Stimulated activated CD8-positive, alpha-beta memory T cell treated with anti-CD3 and anti-CD28 coated beads, Interleukin-7, amount 100 ng/mL, for 48 hours (primary cell): ENCODE measurements around the gene KLK13.

Experiments
- DNase-seq, 2 donors: peaks; one replicate each; pipeline ENCODE4 v3.0.0-alpha.2; 2020; ENCODE audit warnings: low read depth in 1 of 2; ENCODE audit errors: extremely low read depth in 1 of 2

KLK13 gene

DNA sequence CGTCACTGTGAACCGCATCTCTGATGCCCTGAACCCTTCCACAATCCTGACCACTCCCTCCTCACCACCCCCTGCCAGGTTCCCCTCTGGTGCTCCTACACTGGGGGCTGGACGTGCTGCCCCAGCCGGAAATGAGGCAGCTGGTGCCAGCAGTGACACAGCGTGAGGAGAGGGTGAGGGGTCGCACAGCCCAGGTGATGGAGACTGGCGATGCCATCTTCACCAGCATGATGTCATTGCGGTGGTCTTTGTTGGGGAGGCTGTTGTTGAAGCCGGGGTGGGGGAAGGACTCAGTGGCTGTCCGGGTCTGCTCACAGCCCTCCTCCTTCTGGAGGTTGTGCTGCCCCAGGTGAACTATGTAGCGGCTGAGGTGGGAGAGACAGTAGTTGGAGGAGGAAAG is 40.9 kb downstream of the KLK13 start:
- no peak for DNase-seq

DNA sequence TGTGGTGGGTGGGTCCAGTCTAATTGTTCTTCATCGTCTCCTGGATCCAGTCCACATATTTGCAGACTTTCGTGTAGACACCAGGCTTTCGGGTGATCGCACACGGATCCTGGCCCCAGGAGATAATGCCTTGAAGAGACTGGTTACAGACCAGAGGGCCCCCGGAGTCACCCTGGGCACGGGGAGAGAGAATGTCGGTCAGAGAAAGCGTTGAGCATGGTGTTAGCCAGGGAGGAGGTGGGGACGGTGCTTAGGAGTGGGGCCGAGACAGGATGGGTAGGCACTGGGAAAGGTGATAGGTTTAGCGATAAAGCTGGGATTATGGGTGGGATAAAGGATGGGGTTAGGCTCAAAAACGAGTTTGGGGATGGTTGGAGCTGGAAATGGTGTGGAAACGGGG is 42.4 kb downstream of the KLK13 start:
- no peak for DNase-seq

DNA sequence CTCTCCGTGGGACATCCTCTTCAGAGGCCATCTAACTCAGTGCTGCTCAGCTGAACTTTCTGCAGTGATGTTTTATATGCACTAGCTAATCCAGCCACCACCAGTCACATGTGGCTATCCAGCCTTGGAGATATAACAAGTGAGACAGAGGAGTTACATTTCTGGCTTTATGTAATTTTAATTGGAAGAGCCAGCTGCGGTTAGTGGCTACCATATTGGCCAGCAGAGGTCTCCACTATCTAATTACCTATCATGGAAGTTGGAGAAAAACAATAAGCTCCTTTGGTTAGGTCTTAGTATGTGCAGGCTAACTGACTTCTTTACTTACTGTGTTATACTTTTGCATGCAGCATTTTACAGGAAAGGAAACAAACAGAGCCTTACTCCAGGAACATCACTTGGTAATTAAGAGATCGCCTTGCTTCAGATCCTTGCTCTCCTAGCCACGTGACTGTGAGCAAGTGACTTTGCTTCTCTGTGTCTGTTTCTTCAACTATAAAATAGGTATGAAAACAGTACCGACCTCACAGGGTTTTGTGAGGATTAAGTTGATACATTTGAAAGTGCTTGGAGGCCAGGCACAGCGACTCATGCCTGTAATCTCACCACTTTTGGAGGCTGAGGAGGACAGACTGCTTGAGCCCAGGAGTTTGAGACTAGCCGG is 43.8 kb downstream of the KLK13 start:
- no peak for DNase-seq

DNA sequence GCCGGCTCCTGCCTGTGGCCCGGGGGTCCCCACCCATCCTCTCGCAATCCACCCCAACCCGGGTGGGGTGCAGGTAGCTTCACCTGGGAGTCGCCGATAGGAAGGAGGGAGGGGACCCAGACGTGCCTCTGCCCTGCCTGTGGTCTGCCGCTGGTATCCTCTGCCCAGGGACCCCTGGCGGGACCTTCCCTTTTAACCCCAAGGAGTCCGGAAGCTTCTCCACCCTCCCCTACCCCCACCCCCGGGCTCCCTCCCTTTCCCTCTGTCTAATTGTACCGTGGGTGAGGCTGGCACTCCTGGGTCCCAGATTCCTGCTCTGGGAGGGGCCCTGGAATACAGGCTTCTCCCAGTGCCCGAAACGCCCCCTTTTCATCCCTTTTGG is 45.4 kb downstream of the KLK13 start, which contains the start of gene KLK10:
KLK10 (minus strand) TSS at position 166 of the 382 bp plus-strand sequence. CDS start 579 bp downstream, outside the sequence.
- no peak for DNase-seq

DNA sequence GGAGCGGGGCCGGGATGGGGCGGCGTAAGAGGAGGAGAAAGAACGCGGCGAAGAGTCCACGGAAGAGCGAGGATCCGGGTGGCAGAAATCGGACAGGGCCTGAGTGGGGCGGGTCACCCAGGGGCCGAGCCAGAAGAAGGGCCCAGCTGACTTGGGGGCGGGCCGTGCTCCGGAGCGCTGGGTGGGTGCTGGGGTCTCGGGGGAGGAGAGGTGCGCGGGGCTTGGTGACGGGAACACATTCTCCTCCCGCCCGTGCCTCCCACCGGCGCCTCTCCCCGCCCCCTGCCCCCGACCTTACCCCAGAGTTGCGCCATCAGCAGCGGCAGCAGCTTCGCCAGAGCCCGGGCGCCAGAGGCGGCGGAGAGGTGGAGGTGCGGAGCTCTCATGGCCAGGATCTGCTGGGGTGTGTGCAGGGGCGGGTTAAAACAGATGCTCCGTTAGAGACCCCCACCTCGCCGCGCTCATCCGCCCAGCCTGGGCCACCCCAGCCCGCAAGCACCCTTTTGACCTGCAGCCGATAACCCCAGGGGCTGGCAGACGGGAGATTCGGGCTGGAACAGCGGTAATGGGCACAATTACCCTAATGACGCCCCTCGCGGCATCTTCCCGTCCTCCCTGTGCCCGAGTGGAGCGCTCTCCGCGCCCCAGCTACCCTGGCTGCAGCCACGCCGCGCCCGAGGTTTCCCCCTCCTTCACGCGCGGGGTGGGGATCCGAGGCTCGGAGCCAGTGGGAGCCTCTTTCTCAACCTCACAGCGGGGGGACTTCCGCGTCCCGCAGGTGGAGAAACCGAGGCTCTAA is 45.9 kb downstream of the KLK13 start:
- DNase-seq, result no peak

DNA sequence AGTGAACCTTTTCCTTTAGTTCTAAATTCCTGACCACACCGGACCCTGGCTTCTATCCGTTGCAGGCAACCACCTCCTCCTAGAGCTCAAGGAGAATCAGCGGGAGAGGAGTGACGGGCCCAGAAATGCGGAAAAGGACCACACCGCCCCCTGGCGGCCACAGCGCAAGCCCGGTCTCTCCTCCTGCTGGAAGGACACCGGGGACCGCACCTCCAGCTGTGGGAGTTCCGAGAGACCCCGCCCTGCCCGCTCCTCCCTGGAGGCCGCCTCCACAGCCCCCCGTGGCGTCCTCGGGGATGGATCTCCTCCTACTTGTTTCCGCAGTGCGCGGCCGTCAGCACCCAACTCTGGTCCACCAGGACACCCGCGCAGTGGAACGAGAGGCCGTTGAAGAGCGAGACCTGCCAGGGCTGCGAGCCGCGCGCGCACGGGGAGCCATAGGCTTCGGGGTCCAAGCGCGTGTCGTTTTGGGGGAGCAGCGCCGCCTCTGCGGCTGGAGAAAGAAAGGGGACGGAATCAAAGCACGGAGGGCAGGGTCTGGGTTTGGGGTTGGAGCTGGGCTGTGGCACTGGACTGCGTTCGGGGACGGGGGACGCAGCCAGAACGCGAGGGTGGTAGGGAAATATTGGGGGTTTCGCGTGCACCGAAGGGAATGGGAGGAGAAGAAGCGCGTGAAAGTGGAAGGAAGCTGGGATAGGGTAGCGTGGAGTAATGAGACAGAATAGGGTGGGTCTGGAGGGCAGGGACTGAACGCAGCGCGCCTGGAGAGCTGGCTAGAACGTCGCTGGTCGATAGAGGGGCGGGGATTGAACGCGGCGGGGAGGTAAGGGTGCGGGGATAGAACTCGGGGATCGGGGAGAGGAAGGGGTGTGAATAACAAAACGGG is 47.9 kb downstream of the KLK13 start:
- peak; percentile 19 to 36 for DNase-seq

DNA sequence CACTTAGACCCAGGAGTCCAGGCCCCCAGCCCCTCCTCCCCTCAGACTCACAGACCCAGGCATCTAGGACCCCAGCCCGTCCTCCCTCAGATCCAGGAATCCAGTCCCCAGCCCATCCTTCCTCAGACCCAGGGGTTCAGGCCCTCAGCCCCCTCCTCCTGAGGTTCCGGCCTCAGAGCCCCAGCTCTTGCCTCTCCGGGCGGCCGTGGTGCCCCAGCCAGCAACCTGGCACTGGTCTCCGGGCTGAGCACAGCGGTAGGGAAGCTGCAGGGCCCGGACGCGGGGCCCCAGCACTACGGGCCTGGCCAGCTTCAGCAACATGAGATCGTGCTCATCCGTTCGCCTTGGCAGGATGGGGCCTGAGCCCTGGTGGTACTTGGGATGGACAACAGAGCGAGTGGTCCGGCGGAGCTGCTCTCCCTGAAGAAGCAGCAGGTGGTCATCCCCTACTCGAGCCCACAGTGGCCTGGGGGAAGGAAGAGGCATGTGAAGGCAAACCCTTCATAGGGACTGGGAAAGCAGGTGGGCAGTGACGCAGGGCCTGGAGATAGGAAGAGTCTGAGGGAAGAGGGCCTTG is 49.1 kb downstream of the KLK13 start:
- DNase-seq, result no peak

DNA sequence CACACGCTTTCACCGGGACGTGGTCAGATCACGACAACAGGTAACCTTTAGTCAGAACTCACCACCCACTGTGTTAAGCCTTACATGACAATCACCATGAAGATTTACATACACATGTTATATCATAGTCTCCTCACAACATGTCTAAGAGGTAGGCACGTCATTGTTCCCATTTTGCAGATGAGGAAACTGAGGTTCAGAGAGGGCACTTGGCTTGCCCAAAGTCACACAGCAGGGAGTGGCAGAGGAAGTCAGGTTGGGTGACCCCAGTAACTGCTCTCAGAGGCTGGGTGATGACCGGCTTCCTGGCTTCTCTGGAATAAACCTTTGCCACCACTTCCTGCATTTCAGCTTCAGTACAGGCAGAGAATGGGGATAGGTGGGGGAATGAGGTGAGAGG is 50.6 kb downstream of the KLK13 start:
- no peak for DNase-seq

DNA sequence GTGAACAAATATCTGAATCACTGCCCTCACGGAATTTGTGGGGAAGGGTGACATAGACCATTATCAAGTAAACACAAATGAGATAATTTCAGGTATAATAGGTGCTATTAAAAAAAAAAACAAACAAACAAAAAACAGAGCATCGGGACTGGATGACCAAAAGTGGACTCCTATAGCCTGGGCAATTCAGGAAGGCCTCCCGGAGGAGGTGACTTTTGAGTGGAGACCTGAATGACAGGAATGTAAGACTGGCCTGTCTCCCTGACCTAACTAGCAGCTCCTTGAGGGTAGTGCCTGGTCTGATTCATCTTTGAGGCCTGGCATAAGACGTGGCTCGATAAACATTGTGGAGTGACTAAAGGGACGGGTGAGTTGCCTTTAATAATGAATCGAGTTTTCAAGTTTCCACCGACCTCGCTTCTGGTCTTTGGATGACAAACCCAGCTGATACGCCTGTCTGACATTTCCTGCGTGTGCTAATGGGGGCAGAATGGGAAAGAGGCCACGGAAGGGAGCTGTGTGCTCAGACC is 52.2 kb downstream of the KLK13 start:
- no peak for DNase-seq

DNA sequence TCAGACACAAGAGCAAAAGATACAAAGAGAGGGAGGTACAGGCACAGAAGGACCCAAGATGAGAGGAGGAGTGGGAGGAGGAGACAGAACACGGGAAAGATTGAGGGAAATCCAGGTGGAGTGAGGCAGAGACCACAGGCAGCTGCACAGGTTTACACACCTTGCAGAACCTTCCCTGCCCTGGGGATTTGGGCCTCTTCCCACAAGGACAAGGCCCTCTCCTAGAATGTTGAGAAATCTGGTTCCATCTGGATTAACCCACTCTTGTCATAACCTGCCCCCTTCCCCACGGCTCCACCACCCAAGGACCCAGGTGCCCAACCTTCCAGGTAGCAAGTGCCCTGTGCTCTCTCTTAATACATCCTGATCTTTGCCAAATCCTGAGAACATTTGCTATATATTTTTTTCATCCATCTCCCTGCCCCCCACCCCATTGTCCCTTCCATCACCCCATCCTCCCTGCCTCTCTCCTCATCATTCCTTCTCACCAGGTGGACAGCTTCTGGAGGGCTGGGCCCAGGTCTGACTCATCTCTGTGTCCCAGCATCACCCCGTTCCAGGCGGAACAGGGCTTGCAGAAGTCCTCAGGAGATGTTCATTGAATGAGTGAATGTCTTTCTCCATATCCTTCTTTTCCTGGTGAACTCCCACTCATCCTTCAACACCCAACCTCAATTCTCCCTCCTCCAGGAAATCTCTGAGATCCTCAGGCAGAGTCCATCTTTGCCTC is 54.7 kb downstream of the KLK13 start:
- no peak for DNase-seq

DNA sequence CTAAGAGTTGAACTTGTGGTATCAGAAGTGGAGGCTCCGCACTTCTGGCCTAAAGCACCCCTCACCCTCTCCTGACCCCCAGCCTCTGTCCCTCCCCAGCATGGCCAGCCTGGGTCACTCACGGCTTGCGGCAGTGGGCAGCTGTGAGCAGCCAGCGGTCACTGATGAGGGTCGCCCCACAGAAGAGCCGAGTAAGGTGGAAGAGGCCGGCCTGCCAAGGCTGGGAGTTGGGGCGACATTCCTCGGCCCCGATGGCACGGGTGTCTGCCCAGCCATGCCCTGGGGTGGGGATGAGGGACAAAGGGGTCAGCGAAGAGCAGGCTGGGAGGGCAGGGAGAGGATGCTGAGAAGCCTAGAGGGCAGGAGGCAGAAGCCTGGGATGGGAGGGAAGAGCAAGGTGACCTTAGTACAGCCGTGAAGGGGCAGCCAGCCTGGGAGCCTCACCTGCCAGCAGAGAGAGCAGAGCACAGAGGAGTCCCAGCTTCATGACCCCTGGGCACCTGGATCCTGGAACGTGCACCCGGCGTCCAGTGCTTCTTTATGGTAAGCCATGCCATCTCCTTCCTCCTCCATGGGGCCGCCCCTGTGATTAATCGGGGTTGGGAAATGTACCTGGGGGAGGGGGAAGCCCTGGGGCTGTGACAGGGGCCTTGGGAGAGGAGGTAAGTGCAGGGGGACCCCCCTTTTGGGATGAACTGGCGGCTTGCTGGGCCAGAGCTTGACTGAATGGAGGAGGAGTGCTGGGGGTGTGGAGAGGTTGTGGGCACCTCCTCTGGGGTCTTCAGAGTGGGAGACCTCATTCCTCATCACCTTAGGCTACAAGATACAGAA is 55.6 kb downstream of the KLK13 start:
- no peak for DNase-seq

DNA sequence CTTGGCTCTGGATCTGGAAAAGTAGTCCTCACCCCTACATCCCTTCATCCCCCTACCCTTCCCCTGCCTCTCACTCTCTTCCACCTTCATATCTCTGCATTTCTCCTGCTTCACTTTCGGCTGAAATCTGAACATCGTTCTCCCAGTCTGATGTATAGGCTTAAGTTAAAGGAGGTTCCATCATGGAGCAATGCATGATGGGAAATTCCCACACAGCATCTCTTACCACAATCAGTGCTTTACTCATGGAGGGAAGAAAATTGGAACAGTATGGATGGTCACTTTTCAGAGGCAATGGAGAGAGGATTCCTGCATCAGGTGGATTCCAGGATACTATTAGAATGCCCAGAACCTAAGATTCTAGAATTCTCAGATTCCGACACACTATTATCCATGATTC is 57.4 kb downstream of the KLK13 start:
- DNase-seq, result no peak

DNA sequence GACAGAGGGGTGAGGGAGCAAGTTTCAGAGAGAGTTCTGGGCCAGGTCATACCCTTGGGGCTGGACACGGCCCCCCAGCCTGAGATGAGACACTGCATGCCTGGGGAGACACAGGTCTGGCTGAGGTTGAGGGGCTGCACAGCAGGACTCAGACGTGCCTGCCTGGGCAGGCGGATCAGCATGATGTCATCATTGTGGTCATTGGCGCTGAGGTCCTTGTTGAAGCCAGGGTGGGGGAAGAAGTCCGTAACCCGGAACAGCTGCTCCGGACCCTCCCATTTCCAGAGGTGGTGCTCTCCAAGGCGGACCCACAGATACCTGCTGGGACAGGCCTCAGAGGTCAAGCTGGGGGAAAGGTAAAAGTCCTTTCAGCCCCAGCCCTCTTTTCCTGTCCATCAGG is 58.5 kb downstream of the KLK13 start:
- no peak for DNase-seq
